RWPE2 (cell line): ENCODE results near the gene SUGCT.

Experiments
- ATAC-seq: fragments of 200-7000 bp; cut with Tn5 transposase; 3 replicates; pipeline ENCODE4 v1.9.1; 2021; ENCODE audit warnings: low read depth
- DNase-seq: peaks from one replicate; pipeline ENCODE4 v3.0.0-alpha.2; 2020; ENCODE audit warnings: low spot score
- H3K27ac ChIP-seq: fragments of 450-650 bp; 2 replicates; pipeline ENCODE4 v1.5.1; 2017; ENCODE audit warnings: mild to moderate bottlenecking; ENCODE audit not compliant: poor library complexity, severe bottlenecking
- H3K27me3 ChIP-seq: fragments of 250-450 bp; sonication (Bioruptor Pico); 2 replicates; pipeline ENCODE4 v1.5.1; 2021; ENCODE audit warnings: mild to moderate bottlenecking, moderate library complexity; ENCODE audit not compliant: insufficient read depth, poor library complexity, severe bottlenecking
- H3K36me3 ChIP-seq: fragments of 250-450 bp; sonication (Bioruptor Pico); 2 replicates; pipeline ENCODE4 v1.5.1; 2020; ENCODE audit warnings: low read depth, mild to moderate bottlenecking, moderate library complexity
- H3K4me1 ChIP-seq: fragments of 250-450 bp; sonication (Bioruptor Pico); 2 replicates; pipeline ENCODE4 v1.5.1; 2021; ENCODE audit warnings: mild to moderate bottlenecking, moderate library complexity; ENCODE audit not compliant: insufficient read depth, poor library complexity, severe bottlenecking
- H3K4me3 ChIP-seq: fragments of 250-450 bp; sonication (Bioruptor Pico); 2 replicates; pipeline ENCODE4 v1.5.1; 2021; ENCODE audit warnings: mild to moderate bottlenecking, moderate library complexity; ENCODE audit not compliant: severe bottlenecking
- H3K9me3 ChIP-seq: fragments of 250-450 bp; sonication (Bioruptor Pico); 2 replicates; pipeline ENCODE4 v1.5.1; 2021; ENCODE audit warnings: mild to moderate bottlenecking, moderate library complexity; ENCODE audit not compliant: severe bottlenecking
- CTCF ChIP-seq: fragments of 450-650 bp; IDR thresholded peaks from one replicate; pipeline ENCODE4 v1.5.1; 2017; ENCODE audit warnings: mild to moderate bottlenecking, moderate library complexity; ENCODE audit not compliant: poor library complexity, severe bottlenecking

Gene SUGCT

GRCh38 chr7:40437936-40438634, 303.3 kb downstream of the SUGCT start:
- Histone ChIP-seq H3K9me3 (peaks cover 4% of the 10 kb centered on the region), H3K4me1 (no peaks in the 10 kb centered on the region), H3K36me3 (no peaks in the 10 kb centered on the region), H3K4me3 (no peak overlapping the region), H3K27me3 (no peaks in the 10 kb centered on the region), H3K27ac (no peak overlapping the region)
- ATAC-seq (no peak), DNase-seq (no peak)
- TF ChIP-seq CTCF, result no peak

GRCh38 chr7:40439686-40440085, 304.9 kb downstream of the SUGCT start:
- DNase-seq, result no peak
- no peak for ATAC-seq
- H3K27ac ChIP-seq, result no peak overlapping the region

GRCh38 chr7:40447345-40447744, 312.5 kb downstream of the SUGCT start:
- no peaks in the 10 kb centered on the region for H3K9me3 ChIP-seq
- H3K4me3 ChIP-seq, result no peak overlapping the region
- H3K27me3 ChIP-seq, result no peaks in the 10 kb centered on the region
- H3K4me1 ChIP-seq, result no peaks in the 10 kb centered on the region
- H3K27ac ChIP-seq, result no peak overlapping the region
- peak; percentile 23 for TF ChIP-seq CTCF
- DNase-seq (no peak), ATAC-seq (no peak)
- H3K36me3 ChIP-seq, result no peaks in the 10 kb centered on the region

More at GRCh38 chr7:40439686-40440085, 304.9 kb downstream of the SUGCT start:
- H3K4me1 ChIP-seq, result no peaks in the 10 kb centered on the region
- H3K4me3 ChIP-seq, result no peak overlapping the region
- no peak for TF ChIP-seq CTCF
- no peaks in the 10 kb centered on the region for H3K36me3 ChIP-seq
- H3K9me3 ChIP-seq, result peaks cover 4% of the 10 kb centered on the region
- H3K27me3 ChIP-seq, result no peaks in the 10 kb centered on the region

- no peak for TF ChIP-seq CTCF
- no peak for DNase-seq
- Histone ChIP-seq H3K9me3 (no peaks in the 10 kb centered on the region), H3K27ac (no peak overlapping the region), H3K27me3 (no peaks in the 10 kb centered on the region), H3K4me1 (no peaks in the 10 kb centered on the region), H3K36me3 (no peaks in the 10 kb centered on the region), H3K4me3 (no peak overlapping the region)
- no peak for ATAC-seq
Observed at GRCh38 chr7:40455485-40455884, 320.7 kb downstream of the SUGCT start.

- no peak for DNase-seq
- H3K36me3 ChIP-seq, result no peaks in the 10 kb centered on the region
- TF ChIP-seq CTCF, result no peak
- no peaks in the 10 kb centered on the region for H3K9me3 ChIP-seq
- no peak overlapping the region for H3K4me3 ChIP-seq
- no peak for ATAC-seq
- H3K27me3 ChIP-seq, result no peaks in the 10 kb centered on the region
- no peaks in the 10 kb centered on the region for H3K4me1 ChIP-seq
- no peak overlapping the region for H3K27ac ChIP-seq
Observed at GRCh38 chr7:40457776-40458480, 323.1 kb downstream of the SUGCT start.
